Measurements from ENCODE around the gene SLC22A12.

The SLC22A12 gene

DNA sequence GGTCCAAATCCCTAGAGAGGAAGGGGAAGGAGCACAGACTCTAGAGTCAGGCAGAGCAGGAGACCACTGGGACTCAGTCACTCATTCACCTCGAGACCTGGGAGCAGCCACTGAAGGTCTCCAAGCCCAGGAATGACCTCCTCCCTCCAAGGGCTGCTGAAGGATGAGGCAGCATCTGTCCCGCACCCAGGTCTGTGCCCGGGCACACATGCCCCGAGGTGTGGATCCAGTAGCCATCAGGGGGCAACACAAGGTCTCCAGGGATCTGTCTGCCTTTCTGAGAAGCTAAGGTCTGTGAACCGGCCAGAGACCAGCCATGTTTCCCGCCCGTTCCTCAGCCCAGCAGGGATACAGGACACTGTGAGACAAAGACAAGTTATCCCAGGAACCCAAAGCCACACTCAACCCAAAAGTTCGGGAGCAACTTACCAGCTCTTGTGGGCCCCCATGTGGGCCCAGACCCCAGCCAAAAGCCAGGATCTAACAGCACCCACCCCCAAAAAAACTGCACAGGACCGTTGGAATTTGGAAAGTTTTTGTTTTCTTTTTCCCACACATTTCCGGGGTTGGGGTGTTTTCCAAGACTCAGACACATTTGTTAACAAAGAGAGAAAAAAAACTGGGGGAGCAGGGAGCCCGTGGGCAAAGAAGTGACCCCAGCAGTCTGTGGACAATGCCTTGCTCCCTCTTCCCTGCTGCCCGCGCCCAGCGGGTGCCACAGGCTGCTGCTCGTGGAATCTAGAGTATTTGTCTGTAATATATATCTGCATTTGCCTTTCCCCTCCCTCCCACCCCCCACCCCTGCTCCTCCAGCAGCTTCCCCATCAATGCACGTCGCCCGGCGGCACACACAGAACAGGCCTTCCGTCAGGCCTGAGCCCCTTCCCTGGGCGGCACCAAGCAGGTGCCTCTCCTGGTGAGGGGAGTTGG, 14.9 kb downstream of the SLC22A12 start:
- DNase-seq: no peak

DNA sequence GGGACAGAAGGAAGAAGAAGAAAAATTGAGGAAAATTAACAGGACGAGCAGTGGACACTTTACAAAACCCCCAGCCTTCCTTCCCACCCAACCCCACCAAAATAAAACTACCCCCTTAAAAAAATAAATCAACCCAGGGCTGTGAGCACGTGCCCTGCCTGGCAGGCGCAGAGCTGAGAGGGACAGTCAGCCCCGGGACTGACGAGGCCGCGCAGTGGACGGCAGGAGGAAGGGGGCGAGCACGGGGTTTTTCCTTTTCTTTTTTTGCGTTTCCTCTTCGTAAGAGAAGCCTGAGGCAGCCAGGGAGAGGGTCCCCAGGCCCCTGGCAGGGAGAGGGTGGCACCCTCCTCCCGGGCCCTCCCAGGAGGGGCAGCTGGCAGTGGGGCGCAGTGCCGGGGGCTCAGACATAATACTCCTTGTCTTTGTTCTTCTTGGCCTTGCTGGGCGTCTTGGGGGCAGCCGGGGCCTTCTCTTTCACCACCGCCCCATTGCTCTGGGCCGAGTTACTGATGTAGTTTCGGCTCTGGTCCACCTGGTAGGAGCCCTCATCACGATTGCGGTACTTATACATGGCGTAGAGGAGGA, 15.9 kb downstream of the SLC22A12 start:
- no peak for DNase-seq

DNA sequence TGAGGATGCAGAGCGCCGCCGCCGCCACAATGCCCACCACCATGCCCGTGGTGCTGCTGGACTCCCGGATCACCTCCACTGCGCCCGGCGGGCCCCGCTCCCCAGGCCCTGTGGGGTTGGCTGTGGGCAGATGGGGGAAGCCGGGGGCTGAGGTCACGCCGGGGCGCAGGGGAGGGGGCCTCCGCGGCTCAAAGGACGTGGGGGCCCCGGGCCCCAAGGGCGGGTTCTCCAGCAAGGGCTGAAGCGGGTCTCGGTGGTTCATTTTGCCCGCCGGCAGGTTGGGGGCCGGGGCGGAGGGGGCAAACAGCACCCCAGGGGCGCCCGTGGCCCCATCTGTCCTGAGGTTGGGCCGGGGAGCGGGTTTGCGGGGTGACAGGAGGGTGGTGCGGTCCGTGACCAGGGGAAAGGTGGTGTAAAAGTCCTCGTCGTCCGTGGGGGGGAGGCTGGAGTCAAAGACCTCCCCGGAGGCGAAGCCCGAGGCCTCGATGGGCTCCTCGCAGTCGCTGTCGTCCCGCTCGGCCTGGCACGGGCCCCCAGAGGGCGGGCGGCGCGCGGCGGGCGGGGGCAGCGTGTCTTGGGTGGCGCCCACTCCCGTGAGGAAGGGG, 16.5 kb downstream of the SLC22A12 start:
- DNase-seq: no peak

DNA sequence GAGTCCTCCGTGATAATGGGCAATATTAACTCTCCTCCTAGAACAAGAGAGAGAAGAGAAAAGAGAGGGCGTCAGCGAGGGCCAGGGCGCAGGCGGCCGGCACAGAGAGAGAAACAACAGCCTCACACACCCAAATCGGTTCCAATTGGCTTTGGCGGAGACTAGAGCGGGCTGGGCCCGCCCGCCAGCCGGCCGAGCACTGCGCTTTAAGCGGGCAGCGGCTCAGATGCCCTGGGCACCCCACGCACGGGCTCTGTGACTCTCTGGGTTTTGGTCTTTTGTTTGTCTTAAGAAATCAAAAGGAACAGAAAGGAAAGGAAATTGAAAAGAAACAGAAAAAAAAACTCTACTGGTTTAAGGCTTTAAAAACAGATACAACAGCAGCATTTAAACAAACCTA, 17.0 kb downstream of the SLC22A12 start:
- DNase-seq: no peak

DNA sequence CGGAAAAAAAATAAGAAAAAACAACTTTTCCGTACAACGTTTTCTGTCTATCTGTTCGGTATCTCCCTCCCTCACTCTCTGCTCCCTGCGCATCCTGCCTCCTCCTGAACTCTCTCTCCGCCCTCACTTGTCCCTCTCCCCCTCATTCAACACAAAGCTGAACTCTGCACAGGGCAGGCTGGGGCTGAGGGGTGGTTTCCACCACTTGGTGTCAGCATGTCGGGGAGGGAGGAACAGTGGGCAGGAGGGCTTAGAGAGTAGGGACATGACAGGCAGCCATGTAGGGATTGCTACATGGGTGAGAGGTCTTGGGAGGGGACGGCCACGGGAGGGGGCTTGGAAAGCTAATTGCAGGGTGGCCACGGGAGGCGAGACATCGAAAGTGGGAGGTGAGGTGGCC, 17.6 kb downstream of the SLC22A12 start:
- no peak for DNase-seq

DNA sequence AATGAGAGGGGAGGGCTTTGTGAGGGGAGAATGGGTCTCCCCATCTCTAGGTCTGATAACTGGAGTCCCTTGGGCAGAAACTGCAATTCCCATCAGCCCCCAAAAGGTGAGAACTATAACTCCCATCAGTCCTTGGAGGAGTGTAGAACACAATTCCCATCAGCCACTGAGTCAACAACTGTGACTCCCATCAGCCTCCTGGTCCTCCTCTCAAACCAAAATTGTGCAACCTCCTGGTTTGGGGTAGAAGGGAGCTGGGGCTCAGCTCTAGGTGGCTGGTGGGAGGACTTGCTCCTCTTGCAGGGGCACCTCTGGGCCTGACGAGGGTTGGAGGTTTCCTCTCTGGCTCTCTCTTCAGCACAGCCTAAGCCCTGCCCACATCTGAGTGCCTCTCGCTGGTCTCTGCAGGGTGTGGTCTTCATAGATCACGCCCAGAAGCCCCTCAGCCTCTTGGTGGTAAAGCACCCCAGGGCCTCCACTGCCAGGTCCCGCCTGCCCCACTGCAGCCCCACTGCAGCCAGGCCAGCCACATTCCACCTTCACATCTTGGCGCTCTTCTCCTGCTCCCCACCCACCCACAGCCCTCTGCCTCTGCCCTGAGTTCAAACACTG, 18.5 kb downstream of the SLC22A12 start:
- DNase-seq: no peak

DNA sequence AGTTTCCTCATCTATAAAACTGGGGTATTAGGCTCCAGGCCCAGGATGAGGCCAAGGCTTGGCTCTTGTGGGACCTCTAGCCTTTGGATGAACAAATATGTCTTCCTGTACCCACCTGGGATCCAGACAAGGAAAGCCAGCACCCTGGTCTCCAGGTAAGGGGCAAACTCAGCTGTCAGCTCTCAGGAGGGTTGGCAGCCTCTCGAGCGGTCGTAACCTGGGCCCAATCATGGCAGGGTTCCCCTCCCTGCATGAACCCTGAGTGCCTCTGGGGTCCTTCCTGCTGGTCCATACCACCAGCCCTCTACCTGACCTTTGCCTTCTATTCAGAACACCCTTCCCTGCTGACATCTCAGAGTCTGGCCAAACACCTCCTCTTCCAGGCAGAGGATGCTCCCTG, 19.6 kb downstream of the SLC22A12 start:
- no peak for DNase-seq

DNA sequence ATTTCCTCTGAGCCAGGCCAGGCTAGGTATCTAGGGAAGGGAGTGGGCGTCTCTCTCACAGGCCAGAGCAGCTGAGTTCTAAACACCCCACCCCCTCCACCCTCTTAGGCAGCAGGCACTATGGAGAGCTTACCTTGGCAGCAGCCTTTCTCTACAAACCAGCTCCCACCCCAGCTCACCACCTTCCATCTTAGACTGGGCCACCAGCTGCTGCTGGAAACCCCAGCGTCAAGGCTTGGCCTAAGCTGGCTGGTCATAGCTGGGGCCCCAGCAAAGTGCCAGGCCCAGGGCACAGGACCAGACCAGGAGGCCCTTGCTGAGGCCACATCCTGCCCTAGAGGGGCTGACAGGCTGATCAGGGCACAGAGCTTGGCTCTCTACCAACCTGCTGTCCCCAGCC, 20.2 kb downstream of the SLC22A12 start:
- DNase-seq: no peak

DNA sequence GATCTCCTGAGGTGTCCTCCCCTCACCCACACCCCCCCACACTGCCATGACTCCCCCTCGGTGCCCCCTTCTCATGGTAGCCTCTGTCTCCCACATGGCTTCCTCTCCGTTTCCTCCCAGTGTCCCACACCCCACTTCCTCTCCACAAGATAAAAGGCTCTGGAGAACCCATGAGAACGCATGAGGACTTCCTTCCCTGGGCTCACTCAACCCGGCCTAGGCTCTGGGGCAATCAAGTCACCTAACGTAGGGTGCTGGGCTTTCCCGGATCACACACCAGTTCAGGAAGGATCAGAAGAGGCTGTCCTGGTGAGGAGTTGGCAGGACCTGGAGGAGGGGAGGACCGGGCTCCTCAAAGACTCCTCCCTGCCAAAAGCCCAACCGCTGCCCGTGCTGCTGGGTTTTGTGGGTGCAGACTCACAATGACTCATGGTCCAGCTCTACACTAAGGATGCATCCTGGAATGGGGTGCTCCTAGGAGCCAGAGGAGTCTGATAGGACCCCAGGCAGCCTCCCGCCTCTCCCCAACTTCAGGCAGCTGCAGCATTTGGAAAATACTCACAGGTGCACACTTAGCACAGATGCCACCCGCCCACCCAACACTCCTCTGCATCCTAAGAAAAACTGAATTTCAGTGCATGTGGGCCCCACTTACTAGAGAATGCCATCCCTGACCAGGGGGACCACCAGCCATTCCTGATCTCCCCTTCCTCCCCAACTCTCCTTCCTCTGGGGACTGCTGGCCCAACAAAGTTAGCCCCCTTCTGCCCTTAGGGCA, 21.0 kb downstream of the SLC22A12 start:
- no peak for DNase-seq

DNA sequence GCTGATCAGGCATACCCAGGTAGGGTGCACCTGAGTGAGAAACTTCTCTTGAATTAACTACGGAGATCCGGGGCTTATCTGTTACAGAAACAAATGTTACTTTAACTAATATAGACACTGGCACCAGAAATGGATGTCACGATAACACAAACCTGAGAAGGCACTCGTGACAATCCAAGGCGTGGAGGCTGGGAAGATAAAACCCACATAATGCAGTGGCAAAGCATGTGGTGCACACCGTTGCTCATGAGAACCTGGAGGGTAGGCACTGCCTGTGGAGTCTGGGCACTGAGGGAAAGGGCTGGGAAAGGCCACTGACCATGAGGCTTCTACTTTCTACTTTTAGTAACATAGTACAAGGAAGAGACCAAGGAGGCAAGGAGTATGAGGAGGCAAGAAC, 22.6 kb downstream of the SLC22A12 start:
- DNase-seq: no peak

DNA sequence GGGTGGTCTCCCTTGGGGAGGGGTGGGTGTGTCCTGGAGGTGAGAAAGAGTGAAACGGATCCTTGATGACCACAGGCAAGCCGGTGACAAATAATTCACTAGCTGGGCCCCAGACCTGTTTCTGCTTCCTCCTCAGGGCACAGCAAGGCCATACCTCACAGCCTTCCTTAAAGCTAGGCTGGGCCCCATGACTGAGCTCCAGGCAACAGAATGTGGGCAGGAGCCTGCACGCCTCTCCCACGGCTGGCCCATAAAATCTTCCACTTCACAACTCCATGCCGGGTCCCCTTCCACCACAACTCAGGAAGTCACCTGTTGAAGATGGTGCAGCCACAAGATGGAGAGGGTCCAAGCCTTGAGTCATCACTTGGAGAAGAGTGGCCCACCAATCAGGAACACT, 23.9 kb downstream of the SLC22A12 start:
- no peak for DNase-seq

DNA sequence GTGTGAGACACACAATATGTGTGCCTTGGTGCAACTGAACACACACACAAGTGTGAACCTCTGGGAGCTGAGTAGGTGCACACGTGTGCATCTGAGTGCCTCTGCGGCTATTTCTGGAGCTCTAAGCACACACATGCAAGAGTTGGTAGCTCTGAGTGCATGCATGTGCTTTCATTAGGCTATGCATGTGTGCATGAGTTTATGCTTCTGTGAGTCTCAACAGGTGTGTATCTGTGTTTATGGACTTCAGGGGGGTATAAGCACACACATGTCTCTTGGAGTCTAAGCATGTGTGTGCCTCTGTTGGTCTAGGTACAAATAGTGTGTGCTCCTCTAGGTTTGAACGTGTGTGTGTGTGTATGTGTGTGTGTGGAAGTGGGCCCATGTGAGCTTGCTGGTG, 25.8 kb downstream of the SLC22A12 start:
- DNase-seq: no peak

DNA sequence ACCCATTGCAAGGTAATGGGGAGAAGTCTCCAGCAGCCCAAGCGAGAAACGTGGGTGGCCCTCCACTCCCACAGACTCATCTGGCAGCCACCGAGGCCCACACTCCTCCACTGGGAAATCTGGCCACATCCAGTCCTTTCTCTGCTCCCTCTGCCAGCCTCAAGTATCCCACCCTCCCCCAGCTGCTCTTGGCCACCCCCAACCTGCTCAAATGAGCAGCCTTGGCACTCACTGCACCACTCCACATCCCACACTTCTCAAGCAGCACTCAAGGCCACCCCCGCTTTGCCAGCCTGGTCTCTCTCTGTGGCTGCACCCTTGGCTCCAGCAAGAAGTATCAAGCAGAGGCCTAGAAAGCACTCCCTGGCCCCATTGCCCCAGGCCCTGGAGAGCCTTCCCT, 28.2 kb downstream of the SLC22A12 start:
- DNase-seq: no peak

DNA sequence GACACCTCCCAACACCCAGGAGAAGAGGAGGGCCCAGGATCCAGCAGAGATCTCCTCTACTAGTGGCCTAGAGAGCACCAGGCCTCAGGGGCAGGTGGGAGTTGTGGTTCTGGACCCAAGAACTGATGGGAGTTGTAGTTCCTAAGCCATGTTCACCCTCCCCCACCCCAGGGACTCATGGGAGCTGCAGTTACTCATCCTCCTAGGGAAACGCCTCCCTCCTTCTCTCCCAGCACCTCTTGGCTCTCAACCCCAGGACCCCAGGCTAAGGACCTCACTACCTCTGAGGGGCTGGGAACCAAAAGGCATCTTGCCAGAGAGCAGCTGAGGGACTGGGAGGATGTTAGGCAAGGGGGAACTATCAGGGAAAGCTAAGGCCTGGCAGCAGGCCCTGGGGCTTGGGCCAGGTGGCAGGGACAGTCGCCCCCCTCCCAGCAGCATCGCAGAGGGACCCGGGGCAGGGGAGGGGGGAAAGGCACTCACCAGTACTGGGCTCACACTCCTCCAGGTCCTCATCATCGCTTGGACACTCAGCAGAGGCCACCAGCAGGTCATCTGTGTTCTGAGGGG, 28.9 kb downstream of the SLC22A12 start:
- no peak for DNase-seq

DNA sequence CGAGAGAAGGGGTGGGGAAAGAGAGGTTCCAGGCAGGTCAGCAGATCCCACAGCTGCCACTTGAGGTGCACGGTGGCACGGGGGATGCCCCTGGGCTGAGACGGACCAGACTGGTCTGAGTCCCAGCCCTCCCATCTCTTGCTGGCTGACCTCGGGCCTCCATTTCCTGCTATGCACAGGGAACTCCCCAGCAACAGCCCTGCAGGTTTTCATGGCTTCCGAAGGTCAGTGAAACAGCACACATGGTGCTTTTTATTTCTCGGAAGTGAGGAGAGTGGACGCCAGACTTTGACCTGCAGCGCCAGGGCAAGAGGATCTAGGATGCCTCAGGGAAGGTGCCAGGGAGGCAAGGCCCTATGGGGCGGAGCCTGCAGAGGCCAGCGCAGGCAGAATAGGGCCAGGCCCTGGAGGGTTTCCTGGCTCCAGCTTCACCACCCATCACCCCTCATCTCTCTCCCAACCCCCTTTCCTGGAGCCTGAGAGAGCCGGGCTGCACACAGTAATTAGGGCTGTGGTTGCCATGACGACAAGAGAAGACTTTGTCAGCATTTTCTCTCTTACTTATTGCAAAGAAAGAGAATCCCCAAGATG, 29.5 kb downstream of the SLC22A12 start:
- DNase-seq: no peak

DNA sequence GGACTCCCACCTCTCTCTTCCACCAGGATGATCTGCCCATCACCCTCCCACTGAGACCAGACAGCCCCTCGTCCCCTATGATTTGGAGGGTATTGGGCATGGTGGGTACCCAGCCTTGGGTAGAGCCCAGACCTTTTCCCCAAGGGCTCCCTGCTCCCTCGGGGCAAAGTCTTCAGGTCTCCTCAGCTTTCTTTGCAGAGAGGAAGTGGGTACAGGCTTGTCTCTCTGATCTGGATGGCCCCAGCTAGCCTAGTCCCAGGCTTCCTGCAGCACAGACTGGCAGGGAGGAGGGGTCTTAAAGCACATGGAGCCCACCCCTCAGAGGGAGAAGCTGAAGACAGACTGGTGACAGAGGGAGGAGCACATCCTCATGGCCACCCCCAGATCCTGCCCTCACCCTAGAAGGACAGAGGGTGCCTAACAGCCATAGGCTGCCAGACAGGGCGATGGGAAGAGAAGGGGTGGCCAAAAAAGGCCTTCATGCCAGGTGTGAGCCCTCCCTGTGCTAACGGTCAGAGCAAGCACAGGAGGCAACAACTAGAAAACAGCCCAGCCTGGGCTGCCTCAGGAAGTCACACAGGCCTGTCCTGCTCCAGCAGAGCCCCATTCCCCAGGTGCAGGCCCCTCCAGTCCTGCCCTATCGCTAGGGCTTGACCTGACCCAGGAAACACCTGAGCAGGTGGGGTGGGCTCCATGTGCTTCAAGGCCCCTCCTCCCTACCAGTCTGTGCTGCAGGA, 30.4 kb downstream of the SLC22A12 start:
- DNase-seq: no peak

DNA sequence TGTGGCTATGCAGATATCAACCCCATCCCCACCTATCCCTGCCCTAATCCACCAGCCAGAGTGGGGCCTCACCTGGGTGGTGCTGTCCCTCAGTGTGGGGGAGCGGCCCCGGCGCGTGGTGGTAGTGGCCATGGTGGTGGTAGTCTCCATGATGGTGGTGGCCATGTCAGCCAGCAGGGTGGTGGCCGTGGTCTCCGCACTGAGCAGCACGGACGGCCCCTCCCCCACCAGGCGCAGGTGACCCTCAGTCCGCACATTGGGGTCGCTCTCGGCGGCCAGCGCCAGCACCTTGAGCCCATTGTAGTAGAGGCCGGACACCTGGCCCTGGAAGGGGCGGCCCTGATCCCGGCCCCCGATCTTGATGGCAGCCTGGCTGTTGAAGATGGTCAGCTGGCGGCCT, 31.7 kb downstream of the SLC22A12 start:
- no peak for DNase-seq

DNA sequence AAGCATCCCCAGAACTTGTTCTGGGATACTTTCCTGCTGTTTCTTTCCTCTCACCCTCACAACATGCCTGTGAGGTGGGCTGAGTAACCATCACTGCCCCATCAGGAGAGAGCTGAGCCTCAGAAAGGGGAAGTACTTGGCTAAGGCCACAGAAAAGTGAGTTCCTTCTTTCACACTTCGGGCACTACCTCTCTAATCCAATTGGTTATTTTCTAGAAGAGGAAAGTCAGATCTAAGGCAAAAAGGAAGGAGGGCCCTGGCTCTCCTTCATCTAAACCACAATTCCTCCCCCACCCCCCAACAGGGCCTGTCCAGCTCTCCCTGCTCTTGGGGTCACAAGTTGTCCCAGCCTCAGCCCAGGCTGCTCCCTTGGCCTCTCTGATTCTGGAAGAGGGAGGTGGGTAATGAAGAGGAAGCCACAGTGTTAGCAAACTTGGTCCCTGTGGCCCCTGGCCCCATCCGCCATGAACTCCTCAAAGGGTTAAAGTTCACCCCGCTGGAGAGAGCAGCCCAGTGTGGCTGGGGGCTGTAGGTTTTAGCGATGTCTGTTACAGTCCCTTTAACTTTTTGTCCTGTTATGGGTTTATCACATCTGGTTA, 34.0 kb downstream of the SLC22A12 start:
- DNase-seq: no peak

DNA sequence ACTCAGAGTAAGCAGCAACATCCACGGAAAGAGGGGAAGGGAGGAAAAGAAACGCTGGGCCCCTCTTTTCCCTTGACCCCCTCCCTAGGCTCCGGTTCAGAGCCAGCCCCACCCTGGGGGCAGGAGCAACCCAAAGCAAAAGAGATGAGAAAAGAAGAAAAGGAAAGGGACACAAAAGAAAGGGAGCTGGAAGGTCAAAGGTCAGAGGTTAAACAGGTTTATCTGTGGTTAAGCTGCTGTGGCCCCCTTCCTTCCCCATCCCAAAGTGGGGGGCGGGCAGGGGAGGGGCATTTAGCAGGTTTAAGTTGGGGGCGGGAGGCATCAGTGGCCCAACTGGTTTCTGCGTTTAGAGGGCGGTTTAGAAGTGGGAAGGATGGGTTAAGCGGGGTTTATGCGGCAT, 35.6 kb downstream of the SLC22A12 start:
- DNase-seq: no peak

DNA sequence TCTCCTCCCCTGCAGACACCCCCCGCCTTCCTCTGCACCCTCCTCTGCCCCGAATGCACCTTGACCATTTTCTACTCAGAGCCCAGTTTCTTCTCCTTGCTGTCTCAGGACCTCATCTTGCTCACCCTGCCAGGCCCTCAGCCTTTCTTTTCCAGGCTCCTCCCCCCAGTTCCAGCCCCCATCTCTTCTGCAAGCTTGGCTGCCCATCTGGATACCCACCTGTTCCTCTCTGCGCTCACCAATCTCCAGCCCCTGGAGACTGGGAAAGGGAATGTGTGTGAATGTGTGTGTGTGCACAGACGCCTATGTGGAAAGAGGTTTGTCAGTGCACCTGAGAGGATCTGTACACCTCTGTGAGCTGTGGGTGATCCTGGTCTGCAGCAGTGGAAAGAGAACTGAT, 36.4 kb downstream of the SLC22A12 start:
- no peak for DNase-seq

DNA sequence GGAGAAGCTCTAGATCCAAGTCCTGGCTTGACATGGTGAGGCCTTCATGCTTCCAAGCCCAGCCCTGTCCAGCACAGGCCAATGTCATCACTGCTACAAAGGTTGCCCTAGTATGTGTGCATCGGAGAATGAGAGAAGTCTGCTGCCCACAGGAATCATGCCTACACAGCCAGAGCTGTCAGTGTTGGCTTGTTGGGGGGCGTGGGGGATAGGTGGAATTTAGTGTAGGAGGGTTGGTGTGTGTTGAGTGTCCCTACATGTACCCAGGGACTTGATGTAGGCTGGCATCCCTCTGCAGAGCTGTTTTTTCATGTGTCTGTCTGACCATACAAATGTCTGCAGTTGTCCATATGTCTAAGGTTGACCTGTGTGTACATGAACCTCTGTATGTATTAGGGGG, 37.6 kb downstream of the SLC22A12 start:
- DNase-seq: no peak
